ENCODE results near the gene PARVB.
A peak's percentile ranks its signal among the peaks of the same experiment; 100 is the strongest.

DNA sequence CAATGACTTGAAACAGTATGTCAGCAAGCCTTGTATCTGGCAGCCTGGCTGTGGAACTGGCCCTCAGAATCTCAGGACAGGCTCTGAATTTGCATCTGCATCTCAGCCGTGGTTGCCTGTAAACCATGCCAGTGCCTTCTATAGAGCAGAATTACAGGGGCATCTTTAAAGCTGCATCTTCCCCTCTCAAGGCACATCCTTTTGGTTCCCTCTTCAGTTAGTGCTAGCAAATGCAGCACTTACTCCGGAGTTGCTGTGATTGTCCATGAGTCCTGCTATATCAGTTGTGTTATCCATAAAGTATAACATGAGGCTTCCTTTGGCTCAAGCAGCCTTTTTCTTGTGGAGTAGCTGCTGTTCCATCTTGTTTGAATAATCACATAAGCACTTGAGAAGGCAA is 102.7 kb downstream of the PARVB start:
- TF ChIP-seq ZNF510 (tag by site-specific recombination; IDR thresholded peaks at IDR 0.05; ENCODE audit: insufficient replicate concordance) (peak; percentile 99), ZNF561 (tag by site-specific recombination; IDR thresholded peaks at IDR 0.05; ENCODE audit: borderline replicate concordance) (no peak), YY1 (tag by site-specific recombination; IDR thresholded peaks at IDR 0.05) (no peak), ZNF335 (tag by site-specific recombination; conservative IDR thresholded peaks at IDR 0.05) (no peak), KLF10 (tag by site-specific recombination; IDR thresholded peaks at IDR 0.05) (no peak), ZNF843 (tag by site-specific recombination; IDR thresholded peaks at IDR 0.05) (no peak), ZNF175 (tag by site-specific recombination; IDR thresholded peaks at IDR 0.05) (no peak), ZBTB1 (tag by site-specific recombination; IDR thresholded peaks at IDR 0.05) (no peak)
- TF ChIP-seq, protein P1, sequence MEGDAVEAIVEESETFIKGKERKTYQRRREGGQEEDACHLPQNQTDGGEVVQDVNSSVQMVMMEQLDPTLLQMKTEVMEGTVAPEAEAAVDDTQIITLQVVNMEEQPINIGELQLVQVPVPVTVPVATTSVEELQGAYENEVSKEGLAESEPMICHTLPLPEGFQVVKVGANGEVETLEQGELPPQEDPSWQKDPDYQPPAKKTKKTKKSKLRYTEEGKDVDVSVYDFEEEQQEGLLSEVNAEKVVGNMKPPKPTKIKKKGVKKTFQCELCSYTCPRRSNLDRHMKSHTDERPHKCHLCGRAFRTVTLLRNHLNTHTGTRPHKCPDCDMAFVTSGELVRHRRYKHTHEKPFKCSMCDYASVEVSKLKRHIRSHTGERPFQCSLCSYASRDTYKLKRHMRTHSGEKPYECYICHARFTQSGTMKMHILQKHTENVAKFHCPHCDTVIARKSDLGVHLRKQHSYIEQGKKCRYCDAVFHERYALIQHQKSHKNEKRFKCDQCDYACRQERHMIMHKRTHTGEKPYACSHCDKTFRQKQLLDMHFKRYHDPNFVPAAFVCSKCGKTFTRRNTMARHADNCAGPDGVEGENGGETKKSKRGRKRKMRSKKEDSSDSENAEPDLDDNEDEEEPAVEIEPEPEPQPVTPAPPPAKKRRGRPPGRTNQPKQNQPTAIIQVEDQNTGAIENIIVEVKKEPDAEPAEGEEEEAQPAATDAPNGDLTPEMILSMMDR (tag by site-specific recombination; IDR thresholded peaks at IDR 0.05), result no peak

Measured in HEK293 (cell line).